Transverse colon (tissue), 4 donors: Measurements from ENCODE around the gene KRTAP29-1. TPM values are rescaled to one million over a fixed set of nuclear protein-coding genes. Genes with fewer than 3 reads are reported as not detected.

Source experiments
- DNase-seq: peaks from one replicate; pipeline ENCODE4 v3.0.0-alpha.2; 2019
- H3K27ac ChIP-seq, 4 donors: fragments of 200-600 bp; sonication (generic); 2 replicates each; pipeline ENCODE4 v1.5.1; 2016 to 2018; ENCODE audit warnings: inconsistent platforms in 4 of 4
- H3K27me3 ChIP-seq: fragments of 200-600 bp; sonication (generic); 2 replicates; pipeline ENCODE4 v1.5.1; 2017; ENCODE audit warnings: inconsistent platforms
- H3K36me3 ChIP-seq, 4 donors: fragments of 200-600 bp; sonication (generic); 2 replicates each; pipeline ENCODE4 v1.5.1; 2017 to 2019; ENCODE audit warnings: inconsistent platforms in 4 of 4
- H3K4me1 ChIP-seq, 4 donors: fragments of 200-600 bp; sonication (generic); 2 replicates each; pipeline ENCODE4 v1.5.1; 2017 to 2020; ENCODE audit warnings: inconsistent platforms in 4 of 4
- H3K4me3 ChIP-seq, 4 donors: fragments of 200-600 bp; sonication (generic); 1 replicate in 1 of 4; 2 replicates in 3 of 4; pipeline versions ENCODE4 v1.5.1 to v1.6.1; 2017 to 2019; ENCODE audit warnings: inconsistent platforms in 4 of 4
- H3K9me3 ChIP-seq, 2 donors: fragments of 200-600 bp; sonication (generic); 2 replicates each; pipeline ENCODE4 v1.5.1; 2017 to 2019; ENCODE audit warnings: inconsistent platforms in 2 of 2
- EP300 ChIP-seq: sonication (generic); formaldehyde crosslinking; IDR thresholded peaks from one replicate; pipeline ENCODE4 v1.6.1; 2017; ENCODE audit warnings: antibody characterized with exemption, low read depth
- POLR2A ChIP-seq: fragments of 450-650 bp; IDR thresholded peaks from one replicate; pipeline ENCODE4 v1.6.1; 2016; ENCODE audit warnings: antibody characterized with exemption, mild to moderate bottlenecking, moderate library complexity
- POLR2AphosphoS5 ChIP-seq, 3 donors: sonication (generic); formaldehyde crosslinking; IDR thresholded peaks; one replicate each; pipeline ENCODE4 v1.6.1; 2016; ENCODE audit warnings: antibody characterized with exemption in 3 of 3
- WGBS, 2 donors: methylation state at CpG; one replicate each; pipeline ENCODE4 v1.1.5; 2018; ENCODE audit warnings: low coverage in 1 of 2; 5-methylcytosine and 5-hydroxymethylcytosine counted together
- in situ Hi-C, 4 donors: fragments of 200-750 bp; cut with MboI; loops; one replicate each; pipeline versions ENCODE4 v1.15.0 to v1.15.1; 2017; ENCODE audit warnings: low sequenced_read_pairs in 3 of 4, low pct_ligation_motif_present in 1 of 4, low pct_unique_long_range_greater_than_20kb in 1 of 4
- intact Hi-C: fragments of 100-400 bp; cut with DNase I; formaldehyde crosslinking; loops from one replicate; pipeline ENCODE4 v1.15.1; 2023; ENCODE audit warnings: low total_unique reads
- total RNA-seq, 4 donors: library from RNA; depleted of rRNA; stranded (reverse); fragments of >200 nt; gene quantifications; one replicate each; pipeline ENCODE4 v1.1.0, GENCODE V29; 2016
- TF ChIP-seq, protein P1 (sequence below), 5 experiments: fragments of 200-600 bp in 3 of 5; fragments of 450-650 bp in 2 of 5; sonication (generic) in 3 of 5; IDR thresholded peaks; 1 replicate in 2 of 5; 2 replicates in 3 of 5; pipeline ENCODE4 v1.5.1; 2016 to 2017; ENCODE audit warnings: antibody characterized with exemption in 5 of 5, inconsistent platforms in 3 of 5, mild to moderate bottlenecking in 2 of 5, moderate library complexity in 1 of 5

The KRTAP29-1 gene
- total RNA-seq, 4 donors from 2014 or later = not detected

DNA sequence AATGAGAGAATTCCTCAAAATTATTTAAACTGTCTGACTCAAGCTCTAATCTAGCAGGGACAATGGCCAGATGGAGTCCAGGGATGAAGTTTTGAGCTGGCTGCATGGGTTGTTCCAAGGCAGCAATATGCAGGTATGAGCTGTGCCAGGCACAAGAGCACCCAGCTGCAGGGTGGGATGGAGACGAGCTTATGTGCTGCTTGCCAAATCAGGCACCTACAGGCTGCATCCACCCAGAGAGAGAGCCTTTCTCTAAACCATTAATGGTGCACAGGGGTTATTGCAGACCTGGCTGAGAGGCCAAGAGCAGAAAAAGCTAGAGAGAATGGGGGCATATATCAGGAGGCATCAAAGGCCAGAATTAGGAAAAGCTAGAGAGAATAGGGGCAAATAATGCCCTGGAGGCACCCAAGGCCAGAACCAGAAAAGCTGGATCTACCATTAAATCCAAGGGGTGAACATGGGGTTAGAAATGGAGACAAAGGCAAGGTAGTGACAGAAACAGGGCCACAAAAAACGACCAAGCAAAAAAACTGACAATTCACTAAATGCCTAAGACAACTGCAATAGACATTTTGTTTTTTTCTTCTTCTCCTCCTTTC is 37.0 kb upstream of the KRTAP29-1 start:
- in situ Hi-C loops = loop anchor here in 1 of 4 donors (25.0 kb wide), 1 partner anchor 527 kb away; the partner anchor contains the start of gene KRT10

GRCh38 chr17:41338961-41339485 is 36.4 kb upstream of the KRTAP29-1 start:
- Histone ChIP-seq H3K36me3 (no peaks in the 10 kb centered on the region), H3K4me1 (peaks cover 0 to 5% (median 0%) of the 10 kb centered on the region in 4 donors), H3K27ac (no peak overlapping the region), H3K4me3 (no peak overlapping the region), H3K9me3 (no peaks in the 10 kb centered on the region), H3K27me3 (no peaks in the 10 kb centered on the region)
- WGBS, 2 donors = 37 to 44% methylated on average over 4 to 5 of the region's 5 CpGs
- in situ Hi-C loops (loop anchor here in 1 of 4 donors (25.0 kb wide), 1 partner anchor 527 kb away; the partner anchor contains the start of gene KRT10), intact Hi-C loops (no loop called here)
- TF ChIP-seq POLR2A (no peak), EP300 (no peak), POLR2AphosphoS5 (IDR thresholded peaks at IDR 0.05) (no peak)
- TF ChIP-seq, protein P1, sequence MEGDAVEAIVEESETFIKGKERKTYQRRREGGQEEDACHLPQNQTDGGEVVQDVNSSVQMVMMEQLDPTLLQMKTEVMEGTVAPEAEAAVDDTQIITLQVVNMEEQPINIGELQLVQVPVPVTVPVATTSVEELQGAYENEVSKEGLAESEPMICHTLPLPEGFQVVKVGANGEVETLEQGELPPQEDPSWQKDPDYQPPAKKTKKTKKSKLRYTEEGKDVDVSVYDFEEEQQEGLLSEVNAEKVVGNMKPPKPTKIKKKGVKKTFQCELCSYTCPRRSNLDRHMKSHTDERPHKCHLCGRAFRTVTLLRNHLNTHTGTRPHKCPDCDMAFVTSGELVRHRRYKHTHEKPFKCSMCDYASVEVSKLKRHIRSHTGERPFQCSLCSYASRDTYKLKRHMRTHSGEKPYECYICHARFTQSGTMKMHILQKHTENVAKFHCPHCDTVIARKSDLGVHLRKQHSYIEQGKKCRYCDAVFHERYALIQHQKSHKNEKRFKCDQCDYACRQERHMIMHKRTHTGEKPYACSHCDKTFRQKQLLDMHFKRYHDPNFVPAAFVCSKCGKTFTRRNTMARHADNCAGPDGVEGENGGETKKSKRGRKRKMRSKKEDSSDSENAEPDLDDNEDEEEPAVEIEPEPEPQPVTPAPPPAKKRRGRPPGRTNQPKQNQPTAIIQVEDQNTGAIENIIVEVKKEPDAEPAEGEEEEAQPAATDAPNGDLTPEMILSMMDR (IDR thresholded peaks at IDR 0.05) = no peak
- DNase-seq = no peak

More for the DNA sequence above, 37.0 kb upstream of the KRTAP29-1 start:
- H3K36me3 ChIP-seq = no peaks in the 10 kb centered on the region
- no peak for TF ChIP-seq POLR2AphosphoS5 (IDR thresholded peaks at IDR 0.05)
- no peak for TF ChIP-seq EP300
- no peak overlapping the region for H3K27ac ChIP-seq
- H3K9me3 ChIP-seq = no peaks in the 10 kb centered on the region
- no peaks in the 10 kb centered on the region for H3K27me3 ChIP-seq
- H3K4me3 ChIP-seq = no peak overlapping the region
- 58 to 59% methylated on average over 2 of the region's 2 CpGs for WGBS, 2 donors
- H3K4me1 ChIP-seq = peaks cover 0 to 5% (median 0%) of the 10 kb centered on the region in 4 donors
- intact Hi-C loops = no loop called here
- no peak for DNase-seq

DNA sequence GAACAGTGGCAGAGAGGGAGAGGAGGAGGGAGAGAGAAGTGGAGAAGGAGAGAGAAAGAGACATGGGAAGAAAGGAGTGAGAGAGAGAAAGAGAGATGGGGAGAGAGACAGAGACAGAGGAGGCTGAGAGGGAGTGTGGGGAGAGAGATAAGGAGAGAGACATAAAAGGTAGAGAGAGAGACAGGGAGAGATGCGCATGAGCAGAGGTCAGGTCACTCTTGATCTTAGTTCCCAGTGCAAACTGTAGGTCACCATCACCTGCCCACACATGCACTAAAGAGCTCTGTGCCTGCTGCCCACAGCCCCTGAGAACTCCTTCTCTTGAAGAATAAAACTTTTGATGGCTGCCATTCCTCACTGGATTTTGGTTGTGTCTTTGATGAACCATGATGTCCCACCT is 33.1 kb upstream of the KRTAP29-1 start:
- peaks cover 0 to 5% (median 0%) of the 10 kb centered on the region in 4 donors for H3K4me1 ChIP-seq
- H3K27ac ChIP-seq = no peak overlapping the region
- no peak overlapping the region for H3K4me3 ChIP-seq
- intact Hi-C loops = no loop called here
- 92% methylated on average over 1 of the region's 1 CpG; no CpG with 5 or more reads in 1 of the 2 donors for WGBS, 2 donors
- no peaks in the 10 kb centered on the region for H3K9me3 ChIP-seq
- no peaks in the 10 kb centered on the region for H3K27me3 ChIP-seq
- in situ Hi-C loops = loop anchor here in 1 of 4 donors (25.0 kb wide), 1 partner anchor 523 kb away; the partner anchor contains the start of gene KRT10
- H3K36me3 ChIP-seq = no peaks in the 10 kb centered on the region
- TF ChIP-seq POLR2A (no peak), EP300 (no peak), POLR2AphosphoS5 (IDR thresholded peaks at IDR 0.05) (no peak)
- TF ChIP-seq, protein P1 (IDR thresholded peaks at IDR 0.05) = no peak
- DNase-seq = no peak

DNA sequence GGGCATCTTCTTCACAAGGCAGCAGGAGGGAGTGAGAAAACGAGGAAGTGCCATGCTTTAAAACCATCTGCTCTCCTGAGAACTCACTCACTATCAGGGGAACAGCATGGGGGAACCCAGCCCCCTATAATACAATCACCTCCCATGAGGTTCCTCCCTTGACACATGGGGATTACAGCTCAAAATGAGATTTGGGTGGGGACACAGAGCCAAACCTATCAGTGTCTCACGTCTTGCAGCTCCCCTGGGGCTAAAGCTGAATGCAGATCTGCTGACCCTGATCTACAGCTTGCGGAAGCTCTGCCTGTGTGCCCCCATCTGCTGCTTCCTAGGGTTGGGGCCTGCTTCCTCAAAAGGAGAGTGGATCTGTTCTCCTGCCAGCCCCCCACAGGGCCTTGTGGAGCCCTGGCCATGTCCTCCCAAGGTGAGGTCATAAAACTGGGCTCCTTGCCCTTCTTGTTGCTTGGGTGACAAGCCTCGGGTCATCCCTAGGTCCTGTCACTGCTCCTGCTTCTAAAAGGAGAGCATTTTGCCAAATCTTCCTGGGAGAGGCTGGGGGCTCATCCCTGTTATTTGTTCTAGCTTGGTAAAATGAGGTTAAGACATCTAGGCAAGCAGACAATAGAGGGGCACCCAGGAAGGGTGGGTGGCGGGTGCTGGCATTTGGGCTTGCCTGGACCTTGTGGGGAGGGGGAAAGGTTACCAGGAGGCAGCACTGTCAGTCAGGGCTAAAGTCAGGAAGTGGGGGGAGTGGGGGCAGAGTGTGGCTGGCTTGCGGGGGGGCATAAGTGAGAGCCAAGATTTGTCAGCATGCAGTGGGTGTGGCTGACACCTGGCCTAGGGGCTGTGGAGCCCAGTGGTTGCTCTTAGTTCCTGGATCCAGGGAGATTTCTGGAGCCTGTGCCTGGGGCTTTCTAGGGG is 32.0 kb upstream of the KRTAP29-1 start:
- intact Hi-C loops = no loop called here
- Histone ChIP-seq H3K4me3 (no peak overlapping the region), H3K36me3 (no peaks in the 10 kb centered on the region), H3K4me1 (peaks cover 0 to under 1% (median 0%) of the 10 kb centered on the region in 4 donors), H3K27me3 (no peaks in the 10 kb centered on the region), H3K27ac (no peak overlapping the region), H3K9me3 (no peaks in the 10 kb centered on the region)
- 61 to 77% methylated on average over 3 to 6 of the region's 6 CpGs for WGBS, 2 donors
- in situ Hi-C loops = loop anchor here in 1 of 4 donors (25.0 kb wide), 1 partner anchor 522 kb away; the partner anchor contains the start of gene KRT10
- no peak for DNase-seq
- TF ChIP-seq POLR2AphosphoS5 (IDR thresholded peaks at IDR 0.05) = no peak
- no peak for TF ChIP-seq EP300
- TF ChIP-seq, protein P1 (IDR thresholded peaks at IDR 0.05) = no peak
- no peak for TF ChIP-seq POLR2A
